HCT116 (cell line): ENCODE measurements around the gene SHROOM1. TPM values are rescaled to one million over a fixed set of nuclear protein-coding genes. Genes with fewer than 3 reads are reported as not detected.

Experiments used
- ATAC-seq: fragments of 200-7000 bp; cut with Tn5 transposase; 2 replicates; pipeline ENCODE4 v1.9.1; 2020; ENCODE audit warnings: mild to moderate bottlenecking, moderate library complexity
- BruUV-seq: library from RNA; stranded (reverse); fragments of 400-500 nt; replicated peaks from 2 replicates; lab custom pipeline; 2021; lab: Mats Ljungman, UMichigan
- CTCF ChIA-PET: fragments of 300-600 bp; sonication (Branson Sonifier 250); formaldehyde crosslinking; loops from one replicate; lab custom pipeline; 2021; ENCODE audit warnings: antibody characterized with exemption; lab: Charles Lee
- POLR2A ChIA-PET: fragments of 300-600, 350-600 bp; sonication (Branson Sonifier 250); formaldehyde crosslinking; loops from one replicate; lab custom pipeline; 2021; ENCODE audit warnings: antibody characterized with exemption; lab: Charles Lee
- RAD21 ChIA-PET, 2 experiments: fragments of 300-600 bp; sonication (Branson Sonifier 250); formaldehyde crosslinking; loops; one replicate each; lab custom pipeline; 2023; ENCODE audit warnings: low total read pairs in 2 of 2; ENCODE audit not compliant: uncharacterized antibody in 2 of 2, unreplicated experiment in 2 of 2, low non-redundant PET in 1 of 2; lab: Charles Lee
- DNase-seq: peaks from one replicate; pipeline ENCODE4 v3.0.0-alpha.2; 2010; ENCODE audit warnings: low read depth, low spot score
- H2AFZ ChIP-seq: fragments of 200-600 bp; shearing (Covaris generic), sonication (generic); 2 replicates; pipeline ENCODE4 v1.6.1; 2017; ENCODE audit warnings: low read depth, mixed run types, mixed read lengths, antibody characterized with exemption, low read length; ENCODE audit not compliant: poor library complexity, severe bottlenecking
- H3K27ac ChIP-seq: 2 replicates; pipeline ENCODE4 v1.5.1; 2012; ENCODE audit warnings: low read depth, low read length
- H3K27me3 ChIP-seq: fragments of 200-600 bp; sonication (generic); 2 replicates; pipeline ENCODE4 v1.6.1; 2016; ENCODE audit warnings: mixed run types, low read length, mixed read lengths; ENCODE audit not compliant: insufficient read depth
- H3K36me3 ChIP-seq, 2 experiments: fragments of 200-500 bp in 1 of 2; fragments of 200-600 bp in 1 of 2; sonication (Bioruptor generic) in 1 of 2; sonication (generic) in 1 of 2; 2 replicates each; pipeline versions ENCODE4 v1.5.1 to v1.6.1; 2014 to 2016; ENCODE audit warnings: low read length in 2 of 2, inconsistent platforms in 1 of 2, mixed read lengths in 1 of 2, mixed run types in 1 of 2; ENCODE audit not compliant: insufficient read depth in 2 of 2, control insufficient read depth in 1 of 2
- H3K4me1 ChIP-seq, 2 experiments: fragments of 200-600 bp in 1 of 2; sonication (generic) in 1 of 2; 2 replicates each; pipeline versions ENCODE4 v1.5.1 to v1.6.1; 2012 to 2017; ENCODE audit warnings: low read length in 2 of 2, inconsistent platforms in 1 of 2, mild to moderate bottlenecking in 1 of 2, mixed read lengths in 1 of 2, mixed run types in 1 of 2, moderate library complexity in 1 of 2; ENCODE audit not compliant: insufficient read depth in 2 of 2, control insufficient read depth in 1 of 2
- H3K4me2 ChIP-seq: fragments of 200-600 bp; sonication (generic); 2 replicates; pipeline ENCODE4 v1.6.1; 2017; ENCODE audit warnings: mixed run types, low read length, mixed read lengths
- H3K4me3 ChIP-seq, 2 experiments: fragments of 200-600 bp in 1 of 2; sonication (generic) in 1 of 2; replicated peaks in 1 of 2; 2 replicates each; pipeline ENCODE4 v1.5.1; 2011 to 2016; ENCODE audit warnings: low read length in 2 of 2, control low read depth in 1 of 2, low read depth in 1 of 2, mild to moderate bottlenecking in 1 of 2, mixed read lengths in 1 of 2, mixed run types in 1 of 2
- H3K79me2 ChIP-seq: fragments of 200-600 bp; sonication (generic); 2 replicates; pipeline ENCODE4 v1.6.1; 2017; ENCODE audit warnings: mild to moderate bottlenecking, mixed run types, low read length, moderate library complexity, mixed read lengths; ENCODE audit not compliant: insufficient read depth
- H3K9ac ChIP-seq: fragments of 200-600 bp; sonication (generic); 2 replicates; pipeline ENCODE4 v1.6.1; 2016; ENCODE audit warnings: low read length, mixed read lengths
- H3K9me2 ChIP-seq: fragments of 200-600 bp; sonication (generic), shearing (Covaris generic); 2 replicates; pipeline ENCODE4 v1.6.1; 2017; ENCODE audit warnings: mixed run types, mild to moderate bottlenecking, moderate library complexity; ENCODE audit not compliant: insufficient read depth
- H3K9me3 ChIP-seq, 2 experiments: fragments of 200-500 bp in 1 of 2; fragments of 200-600 bp in 1 of 2; sonication (Bioruptor generic) in 1 of 2; sonication (generic) in 1 of 2; 2 replicates each; pipeline ENCODE4 v1.6.1; 2014 to 2017; ENCODE audit warnings: low read length in 2 of 2, mixed read lengths in 2 of 2, inconsistent platforms in 1 of 2, low read depth in 1 of 2, mild to moderate bottlenecking in 1 of 2, mixed run types in 1 of 2, moderate library complexity in 1 of 2; ENCODE audit not compliant: control insufficient read depth in 1 of 2, insufficient read depth in 1 of 2
- H4K20me1 ChIP-seq: fragments of 200-600 bp; sonication (generic), shearing (Covaris generic); 2 replicates; pipeline ENCODE4 v1.6.1; 2017; ENCODE audit warnings: mixed run types, mild to moderate bottlenecking, moderate library complexity; ENCODE audit not compliant: insufficient read depth
- CBX3 ChIP-seq: IDR thresholded peaks from 2 replicates; pipeline ENCODE4 v1.6.1; 2012; ENCODE audit warnings: low read depth
- EGR1 ChIP-seq: IDR thresholded peaks from 2 replicates; pipeline ENCODE4 v1.6.1; 2012; ENCODE audit warnings: low read depth
- ELF1 ChIP-seq: IDR thresholded peaks from 2 replicates; pipeline ENCODE4 v1.6.1; 2012; ENCODE audit warnings: low read depth, borderline replicate concordance
- EZH2phosphoT487 ChIP-seq: fragments of 200-600 bp; IDR thresholded peaks from 2 replicates; pipeline ENCODE4 v1.6.1; 2018; ENCODE audit warnings: antibody characterized with exemption, borderline replicate concordance
- JUND ChIP-seq: IDR thresholded peaks from 2 replicates; pipeline ENCODE4 v1.6.1; 2012
- MAX ChIP-seq: IDR thresholded peaks from 2 replicates; pipeline ENCODE4 v1.6.1; 2012
- POLR2A ChIP-seq: IDR thresholded peaks from 2 replicates; pipeline ENCODE4 v1.7.0; 2011; ENCODE audit warnings: borderline replicate concordance; ENCODE audit not compliant: insufficient read depth, insufficient read length; ENCODE audit errors: extremely low read depth
- POLR2AphosphoS5 ChIP-seq: IDR thresholded peaks from 2 replicates; pipeline ENCODE4 v1.6.1; 2011; ENCODE audit warnings: mild to moderate bottlenecking, low read depth, low read length, moderate library complexity
- RAD21 ChIP-seq: IDR thresholded peaks from 2 replicates; pipeline ENCODE4 v1.6.1; 2012; ENCODE audit warnings: low read depth, mild to moderate bottlenecking
- SP1 ChIP-seq: IDR thresholded peaks from 2 replicates; pipeline ENCODE4 v1.6.1; 2012; ENCODE audit warnings: low read depth
- TCF7L2 ChIP-seq: IDR thresholded peaks from 2 replicates; pipeline ENCODE4 v1.7.0; 2011; ENCODE audit warnings: borderline replicate concordance, inconsistent platforms; ENCODE audit not compliant: insufficient read depth, insufficient read length; ENCODE audit errors: extremely low read depth
- ZNF274 ChIP-seq: fragments of 200-500 bp; sonication (Bioruptor generic); IDR thresholded peaks from 2 replicates; pipeline ENCODE4 v1.6.1; 2014; ENCODE audit warnings: mild to moderate bottlenecking, low read depth, low read length, inconsistent platforms
- intact Hi-C: fragments of 100-400 bp; cut with micrococcal nuclease; formaldehyde crosslinking; loops from 2 replicates; pipeline ENCODE4 v1.10.0; 2022
- total RNA-seq: library from RNA; stranded (reverse); gene quantifications from one replicate; pipeline ENCODE4 v1.2.1, GENCODE V29; 2021; ENCODE audit not compliant: unreplicated experiment

SHROOM1 gene
- total RNA-seq, 1 experiment from 2014 or later: 9.5 TPM

GRCh38 chr5:132790201-132790865, 40.1 kb downstream of the SHROOM1 start (continued):
- no peak for TF ChIP-seq TCF7L2
- TF ChIP-seq EZH2phosphoT487: no peak
- TF ChIP-seq ELF1: no peak
- TF ChIP-seq EGR1: no peak

DNA sequence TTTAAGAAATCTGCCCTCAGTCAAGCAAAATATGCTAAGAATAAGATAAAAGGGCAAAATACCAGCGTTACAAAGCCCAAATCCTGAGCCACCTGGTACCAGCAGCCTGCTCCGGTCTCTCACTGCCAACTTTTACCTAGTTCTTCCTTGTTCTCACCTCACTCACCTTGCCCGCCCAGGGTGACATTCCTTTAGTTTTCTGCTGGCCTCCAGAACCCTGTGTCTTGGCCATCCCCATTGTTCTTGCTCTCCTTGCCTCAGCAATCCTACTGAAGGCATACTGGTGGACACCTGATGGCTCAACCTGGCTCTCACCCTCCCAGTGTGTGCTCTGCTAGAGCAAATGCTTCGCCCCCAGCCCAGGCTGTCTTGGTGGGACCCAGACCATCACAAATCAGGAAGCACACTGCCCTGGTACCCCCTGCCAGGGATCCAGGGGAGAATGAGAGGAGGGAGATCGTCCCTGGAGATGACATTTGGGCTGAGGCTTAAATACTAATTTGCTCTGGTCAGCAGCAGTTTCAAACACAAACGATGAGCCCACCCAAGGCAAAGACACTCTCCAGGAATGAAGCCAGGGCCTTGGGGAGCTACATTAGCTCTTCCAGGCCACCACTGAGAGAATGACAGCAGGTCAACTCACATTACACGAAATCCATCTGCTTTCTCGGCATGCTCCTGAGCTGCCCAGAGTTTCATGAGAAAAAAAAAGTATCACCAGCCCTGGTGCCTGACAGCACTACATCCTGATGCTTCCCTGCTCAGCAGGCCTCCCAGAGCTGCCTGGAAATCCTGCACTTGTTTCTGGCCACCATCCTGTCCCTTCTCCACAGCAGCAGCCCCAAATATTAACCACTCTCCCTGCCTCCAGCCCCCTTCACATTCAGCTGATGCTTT, 41.2 kb downstream of the SHROOM1 start:
- no TSS peak for BruUV-seq
- Histone ChIP-seq H3K27me3 (no peaks in the 10 kb centered on the region), H3K9me2 (no peaks in the 10 kb centered on the region), H3K79me2 (no peaks in the 10 kb centered on the region), H3K36me3 (no peaks in the 10 kb centered on the region), H4K20me1 (no peaks in the 10 kb centered on the region), H2AFZ (no peak overlapping the region), H3K9me3 (no peaks in the 10 kb centered on the region), H3K4me3 (no peak overlapping the region), H3K9ac (no peak overlapping the region), H3K4me1 (no peaks in the 10 kb centered on the region), H3K4me2 (no peak overlapping the region), H3K27ac (no peak overlapping the region)
- intact Hi-C loops: no loop called here
- ChIA-PET POLR2A (interaction anchor here (0.6 kb wide), 1 partner anchor 1633 kb away, joined by 4 read pairs; no protein-coding TSS in a partner anchor), CTCF (no interaction called here), RAD21 (no interaction called here)
- DNase-seq (no peak), ATAC-seq (no peak)
- TF ChIP-seq EGR1 (no peak), ELF1 (no peak), JUND (no peak)

- Histone ChIP-seq H2AFZ (no peak overlapping the region), H3K79me2 (no peaks in the 10 kb centered on the region), H3K4me1 (no peaks in the 10 kb centered on the region), H3K27me3 (no peaks in the 10 kb centered on the region), H3K9ac (no peak overlapping the region), H3K4me3 (no peak overlapping the region), H3K27ac (no peak overlapping the region), H3K36me3 (no peaks in the 10 kb centered on the region), H4K20me1 (no peaks in the 10 kb centered on the region), H3K4me2 (no peak overlapping the region), H3K9me2 (no peaks in the 10 kb centered on the region), H3K9me3 (no peaks in the 10 kb centered on the region)
- intact Hi-C loops: no loop called here
- no peak for TF ChIP-seq ELF1
- no peak for TF ChIP-seq CBX3
- no peak for TF ChIP-seq RAD21
- TF ChIP-seq JUND: no peak
- no peak for TF ChIP-seq SP1
- TF ChIP-seq ZNF274: no peak
- TF ChIP-seq POLR2A: no peak
- TF ChIP-seq MAX: no peak
- TF ChIP-seq POLR2AphosphoS5: no peak
- ATAC-seq (no peak), DNase-seq (no peak)
- RAD21 ChIA-PET: no interaction called here
- BruUV-seq: no TSS peak
- CTCF ChIA-PET: no interaction called here
- POLR2A ChIA-PET: no interaction called here
These were observed 41.9 kb downstream of the SHROOM1 start for GRCh38 chr5:132788508-132788907.
